Bronchial epithelial cell (primary cell): Measurements from ENCODE around the gene ESYT2. TPM values are rescaled to one million over a fixed set of nuclear protein-coding genes. Genes with fewer than 3 reads are reported as not detected.
"Not testable (repeated sequence)": the region's sequence is repeated elsewhere in the genome, so short reads cannot be mapped to it uniquely, and the experiment has no call there.

ENCODE experiments used
- DNase-seq: peaks from one replicate; pipeline ENCODE4 v3.0.0-alpha.2; 2010; ENCODE audit warnings: low read depth
- FAIRE-seq: peaks from 2 replicates; lab custom pipeline; 2011; peaks lifted over from hg19 to GRCh38; lab: Jason Lieb, UNC
- H3K27me3 ChIP-seq: 2 replicates; pipeline ENCODE4 v1.5.1; 2011; ENCODE audit warnings: low read length; ENCODE audit not compliant: control insufficient read depth, insufficient read depth
- H3K36me3 ChIP-seq: 2 replicates; pipeline ENCODE4 v1.5.1; 2011; ENCODE audit warnings: low read length; ENCODE audit not compliant: control insufficient read depth, insufficient read depth
- H3K4me3 ChIP-seq: 2 replicates; pipeline ENCODE4 v1.5.1; 2011; ENCODE audit warnings: mild to moderate bottlenecking, low read depth, low read length, control low read depth
- CTCF ChIP-seq: IDR thresholded peaks from 2 replicates; pipeline ENCODE4 v1.5.1; 2011; ENCODE audit warnings: mild to moderate bottlenecking, moderate library complexity, low read length, control low read depth, inconsistent platforms; ENCODE audit not compliant: insufficient read depth, severe bottlenecking
- total RNA-seq: library from RNA; depleted of rRNA; stranded (reverse); fragments of >200 nt; gene quantifications from 2 replicates; pipeline ENCODE4 v1.2.1, GENCODE V29; 2014

ESYT2 gene
- 71.8 and 75.0 TPM in 2 replicates for total RNA-seq

- TF ChIP-seq CTCF: peak; percentile 40
- DNase-seq (peak; percentile 80), FAIRE-seq (no peak)
- Histone ChIP-seq H3K4me3 (peak within 1 kb of the TSS; percentile 97), H3K36me3 (no peaks in the 10 kb centered on the region), H3K27me3 (peaks cover 2% of the 10 kb centered on the region)
These were observed at the start of gene ESYT2 for GRCh38 chr7:158829342-158830210. TSS of gene ESYT2 (minus strand) at chr7:158829509. CDS start at chr7:158829418, 91 bp downstream.

- not testable (repeated sequence) for DNase-seq, H3K27me3 ChIP-seq, H3K4me3 ChIP-seq, FAIRE-seq, H3K36me3 ChIP-seq
These were observed 49.1 kb upstream of the ESYT2 start for GRCh38 chr7:158878151-158879079.

- DNase-seq (no peak), FAIRE-seq (no peak)
- TF ChIP-seq CTCF: no peak
- H3K36me3 ChIP-seq: peaks cover 4% of the 10 kb centered on the region
- H3K4me3 ChIP-seq: no peak overlapping the region
- H3K27me3 ChIP-seq: no peaks in the 10 kb centered on the region
These were observed 47.7 kb upstream of the ESYT2 start for GRCh38 chr7:158876984-158877383.

GRCh38 chr7:158869876-158870275, 40.6 kb upstream of the ESYT2 start:
- H3K4me3 ChIP-seq: no peak overlapping the region
- DNase-seq (no peak), FAIRE-seq (no peak)
- no peaks in the 10 kb centered on the region for H3K27me3 ChIP-seq
- TF ChIP-seq CTCF: no peak
- peaks cover 8% of the 10 kb centered on the region for H3K36me3 ChIP-seq

- FAIRE-seq: no peak
- TF ChIP-seq CTCF: no peak
- no peak for DNase-seq
- peaks cover 6% of the 10 kb centered on the region for H3K36me3 ChIP-seq
- no peak overlapping the region for H3K4me3 ChIP-seq
- no peaks in the 10 kb centered on the region for H3K27me3 ChIP-seq
These were observed 39.6 kb upstream of the ESYT2 start for GRCh38 chr7:158868764-158869410.
